NCI-H2029 (cell line): ENCODE measurements around the gene ENAH.

Experiments used
- DNase-seq: peaks from one replicate; lab custom pipeline; 2025; lab: John Stamatoyannopoulos, UW

The ENAH gene

DNA sequence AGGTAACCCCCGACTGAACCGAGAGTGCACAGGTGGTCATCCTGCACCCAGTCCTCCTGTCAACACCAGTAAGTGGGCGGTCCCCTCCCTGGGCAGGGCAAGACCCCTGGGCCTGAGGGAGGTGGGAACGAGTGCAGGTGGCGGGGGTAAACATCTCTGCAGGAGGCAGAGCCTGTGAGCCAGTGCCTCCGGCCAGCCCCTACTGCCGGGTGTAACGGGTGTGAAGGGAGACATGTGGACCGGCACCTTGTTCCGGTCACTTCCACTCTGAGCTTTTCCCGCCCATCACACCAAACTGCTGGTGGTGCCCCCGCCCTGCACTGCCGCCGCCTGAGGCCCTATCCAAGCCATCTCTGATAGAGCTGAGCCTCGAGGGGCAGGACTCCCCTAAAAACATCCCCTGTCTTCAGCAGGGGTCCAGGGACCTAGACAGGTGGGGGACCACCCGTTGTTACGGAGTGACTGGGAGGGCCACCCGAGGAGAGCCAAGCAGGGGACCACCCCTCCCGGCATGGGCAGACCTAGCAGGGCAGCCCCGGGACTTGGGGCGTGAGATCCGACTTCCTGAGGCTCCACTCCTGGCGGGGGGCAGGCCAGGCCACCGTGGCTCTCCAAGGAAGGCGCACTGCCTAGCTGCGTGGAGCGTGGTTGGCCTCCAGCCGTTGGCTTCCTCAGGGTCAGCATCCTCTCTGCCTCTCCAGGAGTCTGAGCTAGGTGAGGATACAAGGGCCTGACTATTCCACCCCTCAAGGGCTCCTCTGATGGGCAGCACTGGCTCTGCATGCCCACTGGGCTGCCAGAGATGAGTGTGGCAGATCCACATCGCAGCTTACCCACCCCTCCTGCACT lies 181.2 kb downstream of the ENAH start:
- DNase-seq: no peak

DNA sequence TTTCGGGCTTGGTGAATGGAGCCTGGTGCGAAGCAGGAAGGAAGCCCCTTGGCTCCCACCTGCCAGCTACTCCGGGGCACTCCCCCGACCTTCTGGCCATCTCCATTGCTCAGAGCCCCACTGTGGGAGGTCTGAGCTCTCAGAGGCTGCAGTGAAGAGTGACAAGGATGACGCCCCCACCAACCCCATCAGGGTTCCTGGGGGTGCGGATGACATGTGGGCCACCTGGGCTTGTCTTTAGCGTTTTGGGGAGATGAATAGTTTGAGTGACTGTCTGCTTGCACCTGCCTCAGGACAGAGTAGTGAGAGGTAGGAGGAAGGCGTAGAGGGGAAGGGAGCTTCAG lies 181.8 kb downstream of the ENAH start:
- no peak for DNase-seq

DNA sequence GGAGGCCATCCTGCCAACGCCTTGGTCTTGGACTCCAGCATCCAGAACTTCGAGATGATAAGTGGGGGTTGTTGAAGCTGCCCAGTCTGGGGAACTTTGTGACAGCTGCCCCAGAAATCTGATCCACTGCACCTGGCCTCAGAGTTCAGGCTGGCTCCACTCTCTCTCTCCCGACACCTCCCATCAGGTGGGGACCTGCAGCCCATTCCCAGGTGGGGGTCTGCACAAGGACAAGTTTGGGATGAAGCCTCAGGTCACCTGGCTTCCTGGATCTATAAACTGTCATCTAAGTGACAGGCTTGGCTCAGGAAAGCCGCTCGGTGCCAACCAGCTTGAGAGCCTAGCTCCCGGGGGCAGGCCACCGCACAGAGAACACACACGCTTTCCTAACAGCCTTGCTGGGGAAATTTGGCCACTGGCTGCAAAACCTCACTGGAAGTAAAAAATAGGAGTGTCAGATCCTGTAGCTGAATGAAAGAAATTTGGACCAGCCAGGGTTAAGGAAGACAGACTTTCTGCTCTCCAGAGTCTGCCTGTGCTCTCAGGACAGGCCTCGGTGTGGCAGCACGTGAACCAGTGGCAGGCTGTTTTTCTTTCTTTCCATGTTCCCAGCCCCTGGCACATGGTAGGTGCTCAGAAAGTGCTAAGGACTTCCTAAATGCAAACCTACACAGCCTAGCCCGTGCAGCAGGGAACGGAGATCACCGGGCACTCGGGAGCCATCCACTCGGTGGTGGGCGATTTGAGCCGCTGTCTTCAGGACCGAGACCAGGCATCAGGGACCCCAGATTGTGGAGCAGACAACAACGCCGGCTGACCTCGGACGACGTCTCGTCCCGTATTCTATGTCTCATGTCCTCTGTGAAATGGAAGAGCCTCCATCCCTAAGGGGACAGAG lies 182.5 kb downstream of the ENAH start:
- no peak for DNase-seq

DNA sequence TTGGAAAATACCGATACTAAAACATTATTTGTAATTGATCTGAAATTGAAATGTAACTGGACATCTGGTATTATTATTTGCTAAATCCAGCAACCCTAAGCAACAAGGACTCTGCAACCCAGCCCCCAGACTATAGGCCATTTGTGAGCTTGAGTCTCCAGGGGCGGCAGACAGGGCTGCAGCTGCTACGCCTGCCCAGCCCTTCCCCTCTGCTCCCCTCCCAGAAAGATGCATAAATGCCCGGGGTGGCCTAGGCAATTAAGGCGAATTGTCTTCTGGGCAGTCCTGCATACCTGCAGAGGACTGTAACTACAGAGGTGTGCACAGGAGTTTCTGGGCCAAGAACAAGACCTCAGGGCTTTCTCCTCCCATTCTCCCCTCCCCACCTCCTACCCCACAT lies 183.9 kb downstream of the ENAH start:
- DNase-seq: no peak

DNA sequence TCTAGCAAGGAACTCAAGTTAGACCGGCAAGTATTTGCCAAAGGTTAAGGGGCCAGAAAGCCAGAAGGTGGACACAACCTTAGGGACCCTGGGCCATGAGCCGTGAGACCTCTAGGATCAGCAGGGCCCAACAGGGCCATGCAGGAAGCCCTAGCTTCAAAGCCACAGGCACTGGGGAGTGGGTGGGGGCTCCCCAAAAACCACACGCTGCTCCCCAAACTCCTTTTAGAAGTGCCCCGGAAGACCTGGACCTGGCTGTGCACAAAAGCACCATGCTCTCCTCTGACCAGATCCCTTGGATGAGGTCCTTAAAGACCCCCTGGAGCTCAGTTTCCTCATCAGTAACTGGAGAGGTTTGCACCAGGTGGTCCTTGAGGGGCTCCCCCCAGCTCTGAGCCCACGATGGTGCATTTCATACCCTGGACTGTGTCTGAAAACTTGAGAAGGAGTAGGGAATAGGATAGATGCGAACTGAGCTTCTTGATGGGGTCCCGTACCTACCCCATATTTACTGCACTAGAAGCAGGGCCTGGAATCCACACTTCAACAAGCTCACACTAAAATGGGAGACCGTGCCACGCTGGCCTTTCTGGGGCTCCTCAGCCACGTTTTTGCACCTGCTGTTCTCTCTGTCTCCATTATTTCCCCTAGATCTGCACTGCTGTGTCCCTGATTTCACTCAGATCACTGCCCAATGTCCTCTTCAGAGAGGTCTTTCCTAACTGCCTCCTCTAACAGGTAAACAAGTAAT lies 184.5 kb downstream of the ENAH start:
- no peak for DNase-seq

DNA sequence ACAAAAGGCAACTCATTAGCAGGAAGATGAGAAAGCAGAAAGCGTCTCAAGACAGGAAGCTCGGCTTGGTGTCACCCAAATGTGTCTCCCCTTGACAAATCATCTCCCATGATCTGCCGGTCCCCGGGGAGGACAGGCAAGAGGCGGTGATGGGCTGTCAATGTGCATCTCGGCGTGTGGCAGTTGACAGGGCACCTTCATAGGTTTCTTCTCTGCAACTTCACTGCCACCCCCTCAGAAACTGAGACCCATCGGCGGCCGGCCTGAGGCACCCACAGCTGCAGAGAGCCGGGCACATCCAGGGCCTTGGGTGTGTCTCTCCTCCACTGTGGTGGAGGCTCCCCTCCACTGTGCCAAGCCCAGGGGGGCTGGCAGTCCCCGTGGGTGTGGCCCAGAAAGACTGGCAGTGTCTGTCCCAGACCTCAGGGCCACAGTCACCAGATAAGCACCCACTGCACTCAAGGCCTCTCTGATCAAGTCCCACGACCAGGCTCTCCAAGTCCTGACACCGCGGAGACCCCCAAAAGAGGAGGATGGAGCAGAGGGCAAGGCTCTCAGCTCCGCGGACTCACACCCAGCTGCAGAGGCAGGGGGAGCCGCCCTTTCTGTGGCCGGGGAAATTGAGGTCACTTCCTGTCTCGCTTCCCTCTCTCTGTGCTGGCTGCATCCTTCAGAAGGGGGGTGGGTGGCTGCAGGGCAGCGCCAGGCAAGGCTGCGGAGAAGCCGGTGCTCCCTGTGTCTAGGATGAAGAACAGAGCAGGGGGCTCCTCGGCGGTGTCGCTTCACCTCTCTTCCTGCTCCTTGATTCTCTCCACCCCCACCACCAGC lies 185.5 kb downstream of the ENAH start:
- no peak for DNase-seq

DNA sequence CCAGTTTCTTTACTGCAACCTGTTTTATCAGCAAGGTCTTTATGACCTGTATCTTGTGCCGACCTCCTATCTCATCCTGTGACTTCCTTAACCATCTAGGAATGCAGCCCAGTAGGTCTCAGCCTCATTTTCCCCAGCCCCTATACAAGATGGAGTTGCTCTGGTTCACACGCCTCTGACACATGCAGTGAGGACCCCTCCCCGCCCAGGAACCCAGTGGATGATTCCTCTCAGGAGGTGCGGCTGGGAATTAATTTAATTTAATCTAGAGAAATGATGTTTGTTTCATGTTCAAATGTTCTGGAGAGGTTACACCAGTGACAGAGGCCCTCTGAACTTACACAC lies 186.1 kb downstream of the ENAH start:
- no peak for DNase-seq

DNA sequence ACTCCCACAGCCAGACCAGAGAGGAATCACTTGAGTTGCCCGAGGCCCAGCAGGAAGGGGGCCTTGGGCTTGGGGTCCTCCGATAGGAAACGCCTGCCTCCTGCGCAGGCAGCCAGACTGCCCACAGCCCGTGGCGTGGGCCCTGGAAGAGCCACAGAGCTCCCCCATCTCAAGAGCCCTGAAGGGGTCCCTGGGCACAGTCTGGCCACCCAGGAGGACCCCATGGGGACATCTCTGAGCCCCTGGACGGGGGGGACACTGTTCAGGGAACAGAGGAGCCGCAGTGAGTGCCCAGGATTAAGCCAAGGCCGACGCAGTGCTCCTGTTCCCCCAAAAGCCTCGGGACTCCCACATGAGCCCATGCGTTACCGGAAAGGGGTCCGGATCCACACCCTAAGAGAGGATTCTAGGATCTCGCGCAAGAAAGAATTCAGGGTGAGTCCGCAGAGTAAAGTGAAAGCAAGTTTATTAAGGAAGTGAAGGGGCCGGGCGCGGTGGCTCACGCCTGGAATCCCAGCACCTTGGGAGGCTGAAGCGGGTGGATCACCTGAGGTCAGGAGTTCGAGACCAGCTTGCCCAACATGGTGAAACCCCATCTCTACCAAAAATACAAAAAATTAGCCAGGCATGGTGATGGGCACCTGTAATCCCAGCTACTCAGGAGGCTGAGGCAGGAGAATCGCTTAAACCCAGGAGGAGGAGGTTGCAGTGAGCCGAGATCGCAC lies 187.0 kb downstream of the ENAH start:
- DNase-seq: no peak

DNA sequence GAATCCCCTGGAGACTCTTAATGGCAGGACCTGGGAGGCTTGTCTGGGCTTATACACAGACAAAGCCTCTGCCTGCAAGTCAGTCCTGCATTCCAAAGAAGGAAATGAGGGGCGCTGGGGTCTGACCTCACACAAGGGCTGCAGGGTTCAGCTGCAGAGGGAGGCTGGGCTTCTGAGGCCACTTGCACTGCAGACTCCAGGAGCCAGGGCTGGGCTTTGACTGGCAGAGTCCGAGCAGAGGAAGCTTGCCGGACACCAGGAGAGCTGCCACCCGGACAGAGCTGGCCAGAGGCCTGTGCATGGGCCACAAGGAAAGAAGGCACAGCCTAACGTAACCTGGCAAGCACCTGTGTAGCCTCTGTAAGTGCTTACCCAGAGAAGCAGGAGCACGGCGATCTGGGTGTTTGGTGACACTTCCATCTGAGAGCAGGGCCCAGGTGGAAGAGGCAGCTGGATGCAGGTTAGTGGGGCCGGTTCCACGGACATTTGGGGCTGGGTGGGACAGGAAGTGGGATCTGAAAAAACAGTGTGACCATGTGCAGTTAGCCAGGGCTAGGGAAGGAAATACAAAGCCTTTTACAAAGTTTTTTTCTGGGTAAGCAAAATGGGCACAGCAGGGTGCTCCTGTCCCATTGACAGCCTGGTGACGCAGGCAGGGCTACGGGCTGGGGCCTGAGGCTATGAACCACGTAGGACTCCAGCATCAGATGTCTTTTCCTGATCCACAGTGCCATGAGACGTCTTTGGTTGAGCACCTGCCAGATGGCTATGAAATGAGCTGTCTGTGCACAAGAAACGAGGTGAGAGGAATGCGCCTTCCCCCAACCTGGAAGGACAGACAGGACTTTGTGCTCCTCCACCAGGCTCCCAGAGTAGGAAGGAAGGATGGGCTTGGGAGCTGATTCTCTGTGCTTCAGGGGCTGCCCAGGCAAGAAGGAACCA lies 187.8 kb downstream of the ENAH start:
- DNase-seq: peak; percentile 34

DNA sequence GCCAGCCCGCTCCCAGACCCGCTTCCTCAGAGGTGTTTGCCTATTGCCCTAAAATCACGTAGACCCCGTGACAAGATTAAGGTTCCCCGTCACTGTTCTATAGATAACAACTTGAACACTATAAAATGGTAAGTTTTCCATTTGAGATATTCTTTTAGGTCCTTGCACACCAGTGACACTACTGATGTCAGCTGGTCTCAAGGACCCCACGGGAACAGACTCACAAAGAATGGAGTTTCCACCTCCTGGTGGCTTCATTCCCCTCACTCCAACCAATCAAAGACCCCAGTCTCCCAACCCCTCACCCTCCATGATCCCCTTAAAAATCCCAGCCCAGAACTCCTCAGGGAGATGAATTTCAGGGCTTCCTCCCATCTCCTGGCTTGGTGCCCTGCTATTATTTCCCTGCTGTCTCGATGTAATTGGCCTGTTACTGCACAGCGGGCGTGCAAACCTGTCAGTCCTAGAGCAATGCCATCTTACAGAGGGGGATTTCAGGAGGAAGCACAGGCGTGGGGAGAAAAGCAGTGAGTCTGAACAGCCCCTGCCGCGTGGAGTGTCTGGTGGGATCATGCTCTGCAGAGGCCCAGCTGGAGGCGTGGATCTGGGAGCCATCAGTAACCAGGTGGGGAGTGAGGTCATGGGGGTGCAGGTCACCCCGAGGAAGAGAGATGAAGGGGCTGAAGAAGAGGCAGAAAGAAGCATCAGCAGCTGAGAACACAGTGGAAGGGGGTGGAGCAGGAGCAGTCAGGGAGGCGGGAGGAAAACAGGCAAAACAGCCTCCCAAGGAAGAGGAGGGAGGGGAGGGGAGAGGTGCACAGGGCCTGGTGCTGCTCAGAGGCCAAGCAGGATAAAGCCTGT lies 190.0 kb downstream of the ENAH start:
- DNase-seq: peak; percentile 45

DNA sequence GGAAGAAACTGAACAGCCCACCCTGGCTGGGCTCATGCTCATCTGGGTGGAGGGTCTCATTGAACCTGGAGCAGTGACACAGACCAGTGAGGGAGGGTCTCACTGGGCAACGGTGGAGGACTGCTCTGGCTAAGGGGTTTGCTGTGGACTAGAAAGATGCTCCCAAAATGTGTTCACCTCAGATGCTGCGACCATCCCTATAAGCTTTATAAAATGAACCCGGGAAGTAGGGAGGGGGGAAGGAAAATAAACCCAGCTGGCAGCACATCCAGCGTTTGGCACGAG lies 190.6 kb downstream of the ENAH start:
- DNase-seq: peak; percentile 25

DNA sequence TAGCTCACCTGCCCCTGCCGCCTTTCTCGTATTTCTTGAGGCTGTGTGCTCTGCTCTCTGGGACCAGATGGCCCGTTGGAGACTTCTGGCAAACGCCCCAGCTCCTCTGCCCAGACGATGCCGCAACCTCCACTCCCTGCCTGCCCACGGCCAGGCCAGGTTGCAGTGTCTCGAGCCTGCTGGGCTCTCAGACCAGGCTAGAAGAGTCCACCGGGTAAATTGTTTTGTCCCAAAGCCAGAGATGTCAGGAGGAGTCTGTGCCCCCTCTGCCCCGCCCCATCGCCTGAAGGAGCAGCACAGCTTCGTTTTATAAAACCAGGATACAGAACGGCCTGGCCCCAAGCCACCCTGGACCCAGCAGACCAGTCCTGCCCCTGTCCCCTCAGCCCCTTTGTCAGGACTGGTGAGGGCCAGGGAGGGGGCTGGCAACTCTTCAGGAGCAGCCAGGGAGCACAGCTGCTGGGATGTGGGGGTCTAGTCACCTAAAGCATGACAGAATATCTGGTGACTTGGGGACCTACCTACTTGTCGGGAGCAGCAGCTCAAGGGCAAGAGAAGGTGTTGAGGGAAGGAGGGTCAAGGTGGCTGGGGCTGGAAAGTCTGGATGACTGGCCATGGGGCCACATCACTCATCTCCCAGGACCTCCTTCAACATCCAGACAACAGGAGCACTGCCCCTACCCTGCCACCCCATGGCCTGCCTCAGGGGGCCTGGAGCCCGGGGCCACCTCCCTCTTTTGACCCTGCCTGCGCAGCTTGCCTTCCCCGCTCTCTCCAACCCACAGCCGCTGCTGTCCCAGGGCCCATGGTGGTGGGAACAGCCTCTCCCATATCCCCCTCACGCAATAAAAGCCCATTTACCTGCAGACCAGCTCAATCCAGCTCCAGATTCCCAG lies 191.1 kb downstream of the ENAH start:
- DNase-seq: peak; percentile 25

DNA sequence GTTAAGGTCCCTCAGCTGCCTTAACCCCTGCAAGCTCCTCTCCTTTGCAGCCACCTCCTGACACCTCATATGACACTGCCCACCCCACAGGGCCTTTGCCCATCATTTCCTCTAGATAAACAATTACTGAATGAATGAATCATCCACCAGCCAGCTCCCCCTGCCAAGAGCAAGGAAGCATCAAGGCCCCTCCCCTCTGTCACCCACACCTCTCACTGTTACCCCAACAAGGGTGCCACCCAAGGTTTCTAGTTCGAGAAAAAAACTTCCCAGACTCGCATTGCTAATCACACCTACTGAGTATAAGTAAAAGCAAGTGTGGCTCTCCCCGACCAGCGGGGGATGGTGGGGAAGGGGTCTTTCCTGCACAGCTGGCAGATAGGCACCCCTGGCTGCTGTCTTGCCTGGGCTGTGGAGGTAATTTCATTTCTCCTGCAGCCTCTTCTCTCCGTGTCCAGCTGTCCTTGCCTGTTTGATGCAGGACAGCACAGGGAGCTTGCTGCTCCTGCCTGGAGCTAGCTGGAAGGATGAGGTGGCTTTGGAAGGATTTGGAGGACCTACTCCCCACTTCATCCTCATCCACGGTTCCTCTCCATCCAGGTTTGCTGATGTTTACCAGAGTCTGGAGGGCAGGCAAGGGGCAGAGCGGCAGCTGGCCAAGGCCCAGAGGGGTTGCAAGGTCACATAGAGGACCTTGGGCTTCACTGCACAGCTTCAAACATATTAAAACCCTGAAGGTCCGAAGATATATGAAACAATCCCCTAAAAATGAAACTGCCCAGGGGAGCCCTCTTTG lies 192.0 kb downstream of the ENAH start:
- DNase-seq: no peak

DNA sequence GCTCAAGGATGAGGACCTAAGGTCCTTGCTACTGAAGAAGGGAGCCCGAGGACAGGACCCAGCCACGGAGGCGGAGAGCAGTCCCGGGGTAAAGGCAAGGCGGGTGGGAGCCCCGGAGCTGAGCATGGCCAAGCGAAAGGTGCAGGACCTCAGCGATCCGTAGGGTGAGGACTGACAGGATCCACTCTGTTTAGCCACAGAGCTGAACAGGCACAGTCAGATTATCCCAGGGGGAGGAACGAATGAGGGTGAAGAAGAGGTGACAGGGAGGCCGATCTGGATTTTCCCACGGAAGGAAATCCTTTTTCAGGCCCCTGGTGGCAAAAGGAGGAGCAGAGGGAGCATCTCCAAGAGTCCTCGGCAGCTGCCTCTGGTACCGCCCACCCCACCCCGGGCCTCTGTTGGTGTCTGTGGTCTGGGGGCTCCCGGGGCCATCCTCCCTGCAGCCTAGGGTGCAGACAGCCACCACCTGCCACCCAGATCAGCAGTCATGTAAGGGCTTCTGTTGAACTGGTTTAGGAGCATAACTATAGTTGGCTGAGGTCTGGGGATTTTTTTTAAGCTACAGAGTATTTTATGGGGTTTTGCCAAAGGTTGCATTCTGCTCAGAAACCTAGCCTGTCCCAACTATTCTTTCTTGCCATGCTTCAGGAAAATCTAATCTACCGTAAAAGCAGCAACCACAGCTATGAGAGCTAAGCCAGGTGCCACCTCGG lies 192.7 kb downstream of the ENAH start:
- DNase-seq: no peak

DNA sequence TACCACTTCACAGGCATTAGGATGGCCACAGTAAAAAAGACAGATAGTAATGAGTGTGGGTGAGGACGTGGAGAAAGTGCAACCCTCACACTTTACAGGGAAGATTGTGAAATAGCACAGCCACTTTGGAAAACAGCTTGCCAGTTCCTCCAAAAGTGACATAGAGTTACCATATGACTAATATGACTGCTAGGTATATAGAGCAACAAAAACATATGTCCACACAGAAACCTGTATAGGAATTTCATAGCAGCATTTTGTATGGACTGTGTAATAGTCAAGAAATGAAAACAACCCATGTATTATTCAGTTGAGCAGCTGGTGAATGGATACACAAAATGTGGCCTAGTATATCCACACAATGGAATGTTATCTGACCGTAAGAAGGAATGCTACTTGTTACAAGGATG lies 194.7 kb downstream of the ENAH start:
- DNase-seq: no peak

DNA sequence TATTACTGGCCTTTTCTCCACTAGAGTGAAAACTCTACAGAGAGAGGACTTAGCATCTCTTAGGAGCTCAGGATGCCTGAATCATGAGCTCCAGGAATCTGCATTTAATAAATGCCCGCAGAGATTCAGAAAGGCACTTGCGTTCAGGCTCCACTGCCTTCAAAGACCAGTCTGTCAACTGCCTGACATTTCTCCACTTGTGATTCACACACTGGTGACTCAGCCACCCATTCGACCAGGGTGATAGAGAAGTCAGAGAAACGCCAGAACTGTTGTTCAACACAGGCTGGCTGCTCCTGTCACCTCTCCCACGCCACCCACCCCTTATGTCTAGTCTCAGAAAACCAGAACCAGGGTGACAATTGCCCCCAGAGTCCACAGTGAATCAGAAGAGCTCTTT lies 198.2 kb downstream of the ENAH start:
- DNase-seq: no peak
